HG03135 (cell line): ENCODE data around the gene SLC22A2.
"Not testable (repeated sequence)": the region's sequence is repeated elsewhere in the genome, so short reads cannot be mapped to it uniquely, and the experiment has no call there.

Experiments
- ATAC-seq: cut with Tn5 transposase; IDR thresholded peaks from one replicate; pipeline ENCODE4 v1.9.1; 2021; ENCODE audit warnings: mild to moderate bottlenecking, moderate library complexity; ENCODE audit not compliant: unreplicated experiment

The SLC22A2 gene

GRCh38 chr6:160252073-160252813, 6.4 kb downstream of the SLC22A2 start:
- no peak for ATAC-seq

DNA sequence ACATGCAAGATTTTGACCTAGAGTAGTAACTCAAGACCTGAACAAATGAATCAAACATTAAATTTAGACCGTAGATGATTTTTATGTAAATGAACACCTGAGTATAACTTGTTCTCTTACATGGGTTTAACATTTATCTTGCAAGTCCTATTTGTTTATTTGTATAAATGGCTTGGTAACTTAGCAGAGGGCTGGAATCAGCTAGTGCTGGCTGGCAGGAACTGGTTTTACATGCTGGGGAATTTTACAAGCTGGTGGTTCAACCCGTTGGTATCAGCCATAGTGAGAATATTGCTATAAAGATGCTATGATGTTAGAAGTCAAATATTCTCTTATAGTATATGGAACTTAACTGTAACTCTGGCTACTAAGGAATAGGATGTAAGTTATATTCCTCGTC, 8.9 kb downstream of the SLC22A2 start:
- ATAC-seq, result no peak

DNA sequence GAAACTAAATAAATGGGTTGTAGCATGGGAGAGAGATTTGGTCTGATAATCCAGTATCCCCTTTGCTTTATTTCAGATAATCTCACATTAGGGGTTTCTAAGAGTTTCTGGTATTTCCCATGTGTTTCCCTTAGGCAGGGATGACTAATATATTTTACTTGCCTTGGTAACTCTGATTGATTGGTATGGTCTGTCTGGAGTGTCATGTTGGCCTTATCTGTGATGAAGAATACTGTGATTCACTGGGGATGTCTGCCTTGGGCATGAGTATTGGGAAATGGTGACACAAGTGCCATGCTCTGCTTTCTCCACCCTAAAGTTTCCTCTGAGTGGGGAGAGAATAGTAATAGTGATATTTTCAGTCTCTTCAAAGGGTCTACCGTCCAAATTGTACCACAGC, 10.1 kb downstream of the SLC22A2 start:
- ATAC-seq, result no peak

DNA sequence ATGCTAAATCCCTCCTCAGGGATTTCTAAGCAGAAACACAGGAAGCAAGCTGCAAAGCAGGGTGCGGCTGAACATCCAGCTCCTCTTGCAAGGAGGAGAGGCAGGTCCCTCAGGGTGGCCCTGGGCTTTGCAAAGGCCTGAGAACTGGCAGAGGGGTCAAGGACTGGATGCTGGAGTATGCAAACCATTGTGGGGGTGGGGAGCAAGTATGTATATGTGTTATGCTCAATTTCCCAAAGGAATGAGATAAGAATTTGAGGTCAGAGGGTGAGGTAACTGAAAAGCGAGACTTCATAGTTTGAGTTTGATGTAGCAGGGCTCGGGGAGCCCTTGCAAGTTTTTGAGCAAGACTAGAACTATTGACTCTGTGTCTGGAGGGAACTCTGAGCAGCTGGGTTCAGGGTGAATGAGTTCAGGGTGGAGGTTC, 11.2 kb downstream of the SLC22A2 start:
- no peak for ATAC-seq

GRCh38 chr6:160240691-160241084, 17.9 kb downstream of the SLC22A2 start:
- ATAC-seq, result no peak

DNA sequence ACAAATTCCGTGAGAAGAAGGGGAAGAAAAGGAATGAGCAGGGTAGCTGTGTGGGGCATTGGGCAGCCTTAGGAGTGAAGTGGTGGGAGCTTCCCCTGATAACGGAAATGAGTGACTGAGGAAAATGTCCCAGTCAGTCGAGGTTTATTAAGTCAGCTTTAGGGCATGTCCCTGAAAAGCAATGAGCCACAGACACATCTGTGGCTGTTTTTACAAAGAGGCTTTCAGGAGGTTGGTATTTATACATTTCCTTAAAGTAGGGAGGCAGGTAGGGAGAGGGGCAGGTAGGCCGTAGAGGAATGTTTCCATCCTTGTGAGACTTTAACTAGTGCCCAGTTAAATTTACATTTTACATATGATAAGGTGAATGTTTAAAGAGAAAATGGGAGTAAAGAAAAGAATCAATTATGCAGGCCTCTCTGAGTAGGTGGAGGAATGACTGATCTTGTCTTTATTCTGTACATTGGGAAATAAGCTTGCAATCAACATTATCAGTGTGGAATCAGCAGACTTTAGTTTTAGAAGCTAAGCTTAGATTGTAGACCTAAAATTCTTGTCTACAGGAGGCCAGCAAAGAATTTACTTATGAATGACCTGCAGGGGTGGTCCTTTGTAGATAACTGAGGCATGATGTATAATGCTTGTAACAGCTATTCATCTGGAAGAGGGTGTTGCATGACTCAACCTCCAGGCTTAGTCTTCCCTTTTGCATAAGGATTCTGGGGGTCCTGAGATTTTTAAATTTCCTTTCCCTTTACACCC, 18.5 kb downstream of the SLC22A2 start:
- ATAC-seq, result no peak

DNA sequence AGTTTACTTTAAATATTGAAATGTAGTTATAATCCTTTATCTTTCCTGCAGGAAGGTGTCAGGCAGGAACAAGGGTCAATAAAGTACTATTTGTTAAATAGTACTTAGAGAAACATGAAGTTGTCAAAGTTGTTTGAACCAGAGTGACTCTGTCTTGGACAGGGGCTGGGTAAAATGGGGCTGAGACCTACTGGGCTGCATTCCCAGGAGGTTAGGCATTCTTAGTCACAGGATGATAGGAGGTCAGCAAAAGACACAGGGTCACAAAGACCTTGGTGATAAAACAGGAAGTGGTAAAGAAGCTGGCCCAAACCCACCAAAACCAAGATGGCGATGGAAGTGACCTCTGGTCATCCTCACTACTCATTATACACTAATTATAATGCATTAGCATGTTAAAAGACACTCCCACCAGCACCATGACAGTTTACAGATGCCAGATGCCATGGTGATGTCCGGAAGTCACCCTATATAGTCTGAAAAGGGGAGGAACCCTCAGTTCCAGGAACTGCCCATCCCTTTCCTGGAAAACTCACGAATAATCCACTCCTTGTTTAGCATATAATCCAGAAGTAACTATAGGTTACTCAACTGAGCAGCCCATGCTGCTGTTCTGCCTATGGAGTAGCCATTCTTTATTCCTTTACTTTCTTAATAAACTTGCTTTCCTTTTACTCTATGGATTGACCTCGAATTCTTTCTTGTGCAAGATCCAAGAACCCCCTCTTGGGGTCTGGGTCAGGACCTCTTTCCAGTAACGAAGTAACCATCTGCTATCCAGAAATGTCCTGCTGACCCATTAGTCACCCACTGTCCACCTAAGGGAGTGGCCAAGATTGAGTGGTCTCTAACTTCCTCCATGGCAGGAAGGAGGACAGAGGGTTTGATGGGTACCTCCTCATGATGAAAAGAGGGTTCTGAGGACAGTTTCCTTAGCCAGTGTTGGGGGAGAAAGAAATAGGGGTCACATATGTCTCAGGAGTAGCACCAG, 19.6 kb downstream of the SLC22A2 start:
- no peak for ATAC-seq

DNA sequence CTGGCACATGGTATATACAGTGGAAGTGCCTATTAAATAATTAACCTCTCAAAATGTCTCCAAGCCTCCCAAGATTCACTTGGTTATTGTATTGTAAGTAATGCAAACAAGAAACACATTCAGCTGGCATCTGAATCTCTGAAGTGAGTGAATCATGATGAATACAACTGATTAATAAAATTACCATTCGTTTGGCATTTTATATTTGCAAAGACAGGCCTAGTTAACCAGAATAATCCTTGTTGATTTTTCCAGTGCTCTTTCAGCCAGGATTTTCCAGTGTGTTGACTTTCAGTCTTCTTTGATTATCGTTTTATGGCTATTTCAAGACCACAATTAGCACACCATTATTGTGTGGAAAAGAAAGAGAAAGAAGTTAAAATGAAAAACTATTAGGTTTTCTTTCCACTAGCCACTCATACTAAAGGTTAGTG, 20.3 kb downstream of the SLC22A2 start:
- ATAC-seq, result no peak

DNA sequence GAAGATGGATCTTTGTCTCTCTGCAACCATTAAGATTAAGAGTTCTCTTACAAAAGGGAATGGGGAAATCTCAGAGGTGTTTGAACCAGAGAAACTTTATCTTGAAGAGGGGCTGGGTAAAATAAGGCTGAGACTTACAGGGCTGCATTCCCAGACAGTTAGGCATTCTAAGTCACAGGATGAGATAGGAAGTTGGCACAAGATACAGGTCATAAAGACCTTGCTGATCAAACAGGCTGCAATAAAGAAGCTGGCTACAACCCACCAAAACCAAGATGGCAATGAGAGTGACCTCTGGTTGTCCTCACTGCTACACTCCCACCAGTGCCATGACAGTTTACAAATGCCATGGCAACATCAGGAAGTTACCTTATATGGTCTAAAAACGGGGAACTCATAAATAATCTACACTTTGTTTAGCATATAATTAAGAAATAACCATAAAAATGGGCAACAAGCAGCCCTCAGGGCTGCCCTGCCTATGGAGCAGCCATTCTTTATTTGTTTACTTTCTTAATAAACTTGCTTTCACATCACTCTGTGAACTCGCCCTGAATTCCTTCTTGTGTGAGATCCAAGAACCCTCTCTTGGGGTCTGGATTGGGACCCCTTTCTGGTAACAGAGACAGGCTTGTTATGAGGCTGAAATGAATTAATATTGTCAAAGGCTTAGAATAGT, 20.9 kb downstream of the SLC22A2 start:
- not testable (repeated sequence) for ATAC-seq

DNA sequence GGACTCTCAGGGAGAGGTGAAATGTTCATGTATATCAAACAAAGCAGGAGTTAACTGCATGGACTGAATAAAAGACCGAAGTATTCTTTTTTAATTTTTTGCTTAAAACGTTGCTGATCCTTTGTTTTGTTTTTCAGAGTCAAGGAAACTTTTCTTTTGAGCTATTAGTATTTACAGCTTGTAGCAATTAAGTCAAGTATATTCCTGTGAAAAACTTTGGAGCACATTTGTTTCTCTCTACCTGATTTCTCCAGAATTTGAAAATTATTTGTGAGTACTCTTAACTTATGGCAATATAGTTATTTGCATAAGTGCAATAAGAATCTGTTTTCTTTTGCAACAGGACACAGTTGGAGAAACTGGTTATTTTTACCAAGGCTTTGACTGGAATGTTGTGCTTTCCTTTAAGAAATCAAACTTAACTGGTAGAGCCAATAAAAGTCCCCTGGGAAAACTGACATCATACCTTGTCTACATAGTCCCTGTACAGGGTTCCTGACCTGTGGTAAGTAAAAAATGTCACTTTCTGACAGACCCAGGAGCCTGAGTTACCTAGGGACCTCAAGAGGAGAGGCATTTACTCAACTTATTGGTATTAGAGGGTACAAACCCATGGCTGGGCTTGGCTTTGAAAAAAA, 22.3 kb downstream of the SLC22A2 start:
- ATAC-seq, result not testable (repeated sequence)

GRCh38 chr6:160233950-160234640, 24.5 kb downstream of the SLC22A2 start:
- ATAC-seq, result not testable (repeated sequence)

DNA sequence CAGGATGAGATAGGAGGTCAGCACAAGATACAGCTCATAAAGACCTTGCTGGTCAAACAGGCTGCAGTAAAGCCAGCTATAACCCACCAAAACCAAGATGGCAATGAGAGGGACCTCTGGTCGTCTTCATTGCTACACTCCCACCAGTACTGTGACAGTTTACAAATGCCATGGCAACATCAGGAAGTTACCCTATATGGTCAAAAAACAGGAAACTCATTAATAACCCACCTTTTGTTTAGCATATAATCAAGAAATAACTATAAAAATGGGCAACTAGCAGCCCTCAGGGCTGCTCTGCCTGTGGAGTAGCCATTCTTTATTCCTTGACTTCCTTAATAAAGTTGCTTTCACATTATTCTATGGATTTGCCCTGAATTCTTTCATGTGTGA, 30.9 kb downstream of the SLC22A2 start:
- ATAC-seq, result no peak

GRCh38 chr6:160227038-160227768, 31.4 kb downstream of the SLC22A2 start:
- no peak for ATAC-seq

GRCh38 chr6:160226118-160226591, 32.5 kb downstream of the SLC22A2 start:
- ATAC-seq, result no peak

GRCh38 chr6:160224639-160225237, 33.9 kb downstream of the SLC22A2 start:
- ATAC-seq, result no peak

DNA sequence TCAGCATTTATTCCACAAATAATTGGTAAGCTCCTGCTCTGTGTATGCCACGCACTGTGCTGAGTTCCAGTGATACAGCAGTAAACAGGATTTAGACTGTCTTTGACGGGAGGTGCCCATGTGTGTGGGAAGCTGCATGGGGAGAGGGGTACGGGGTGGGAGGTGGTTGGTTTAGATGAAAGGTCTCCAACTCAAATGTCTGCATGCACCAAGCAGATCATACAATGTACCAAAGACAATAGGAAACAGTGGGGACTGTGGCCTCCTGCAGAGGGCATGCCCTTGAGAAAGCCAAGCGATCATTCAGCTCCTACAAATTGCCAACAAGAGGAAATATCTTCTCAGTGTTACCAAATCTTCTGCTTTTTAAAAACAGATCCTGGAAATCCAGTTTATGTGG, 36.1 kb downstream of the SLC22A2 start:
- no peak for ATAC-seq

GRCh38 chr6:160221918-160222317, 36.7 kb downstream of the SLC22A2 start:
- ATAC-seq, result no peak

DNA sequence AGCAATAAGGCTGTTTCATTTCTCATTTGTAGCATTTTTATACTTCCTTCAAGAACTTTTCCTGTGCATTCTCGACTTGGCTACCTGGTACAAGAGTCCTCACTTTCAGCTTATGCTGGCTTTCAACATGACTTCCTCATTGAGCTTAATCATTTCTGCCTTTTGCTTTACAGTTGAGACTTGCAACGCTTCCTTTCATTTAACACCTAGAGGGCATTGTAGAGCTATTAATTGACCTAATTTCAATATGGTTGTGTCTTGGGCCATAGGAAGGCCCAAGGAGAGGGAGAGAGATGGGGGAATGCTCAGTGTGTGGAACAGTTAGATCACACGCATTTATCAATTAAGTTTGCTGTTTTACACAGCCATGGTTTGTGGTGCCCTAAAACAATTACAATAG, 37.2 kb downstream of the SLC22A2 start:
- no peak for ATAC-seq
